Measurements from ENCODE around the gene ATF5.

ATF5 gene

GRCh38 chr19:49895566-49896297 lies 33.3 kb upstream of the ATF5 start:
- peak in 1 of 2 donors; percentile 49 for DNase-seq

GRCh38 chr19:49896863-49897621 lies 32.0 kb upstream of the ATF5 start, which contains the start of gene IL4I1:
Gene IL4I1 (minus strand): TSS chr19:49896887. CDS start chr19:49896160, 727 bp downstream.
- DNase-seq, result peak; percentile 65 to 72

- no peak for DNase-seq
Observed at GRCh38 chr19:49904136-49904535, 24.9 kb upstream of the ATF5 start.

DNA sequence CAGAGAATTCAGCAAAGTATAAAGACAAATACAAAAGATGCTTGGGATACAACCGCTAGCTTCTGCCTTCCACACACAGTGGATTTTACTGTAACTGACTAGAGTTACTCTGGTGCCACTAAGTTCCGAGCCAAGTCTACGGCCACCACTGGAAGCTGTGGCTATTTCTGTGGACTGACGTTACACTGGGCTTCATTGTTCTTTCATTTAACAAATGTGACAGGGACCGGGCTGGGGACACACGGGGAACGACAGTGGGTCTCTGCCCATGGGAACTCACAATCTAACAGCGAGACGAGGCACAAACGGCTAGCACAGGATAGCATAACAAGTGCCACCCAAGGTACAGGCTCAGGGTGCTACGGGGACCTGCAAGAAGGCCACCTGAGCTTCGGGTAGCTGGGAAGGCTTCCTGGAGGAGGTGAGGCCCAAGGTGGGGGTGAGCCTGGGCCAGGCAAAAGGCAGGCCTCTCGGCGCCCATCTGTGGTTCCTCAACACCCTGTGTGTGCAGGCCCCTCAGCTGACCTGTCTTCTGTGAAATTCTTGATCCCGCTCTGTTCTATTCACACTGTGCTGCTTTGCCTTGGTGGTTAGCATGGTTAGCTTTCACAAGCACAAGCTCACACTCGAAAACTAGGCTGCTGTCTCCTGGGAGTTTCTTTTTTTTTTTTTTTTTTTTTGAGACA lies 22.0 kb upstream of the ATF5 start:
- no peak for DNase-seq

DNA sequence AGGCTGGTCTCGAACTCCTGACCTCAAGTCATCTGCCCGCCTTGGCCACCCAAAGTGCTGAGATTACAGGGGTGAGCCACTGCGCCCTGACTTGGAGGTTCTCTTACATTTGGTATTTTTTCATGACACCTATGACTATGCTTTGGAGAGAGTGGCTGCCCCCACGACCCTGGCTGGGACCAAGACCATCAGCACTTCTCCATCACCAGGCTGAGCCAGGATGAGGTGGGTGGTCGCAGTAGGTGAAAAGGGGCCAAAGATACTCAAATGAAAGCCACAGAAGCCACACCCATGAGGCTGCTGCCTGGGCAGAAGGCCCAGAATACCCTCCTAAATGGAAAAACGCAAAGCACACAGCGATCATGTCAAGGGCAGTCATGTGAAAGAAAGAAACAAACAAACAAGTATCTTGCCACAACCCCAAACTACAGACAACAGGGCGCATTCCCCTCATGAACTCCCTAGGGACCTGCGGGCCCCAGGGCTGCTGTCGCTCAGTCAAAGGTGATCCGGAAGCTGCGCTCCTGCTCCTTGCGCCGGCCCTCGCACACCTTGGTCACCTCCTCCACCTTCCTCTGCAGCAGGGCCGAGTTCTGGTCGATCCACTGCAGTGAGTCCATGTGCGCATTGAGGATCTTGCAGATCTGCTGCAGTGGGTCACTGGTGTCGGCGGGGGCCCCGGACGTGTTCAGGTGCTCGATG lies 21.1 kb upstream of the ATF5 start:
- no peak for DNase-seq

- DNase-seq, result no peak
Observed at GRCh38 chr19:49908480-49909420, 20.3 kb upstream of the ATF5 start.

DNA sequence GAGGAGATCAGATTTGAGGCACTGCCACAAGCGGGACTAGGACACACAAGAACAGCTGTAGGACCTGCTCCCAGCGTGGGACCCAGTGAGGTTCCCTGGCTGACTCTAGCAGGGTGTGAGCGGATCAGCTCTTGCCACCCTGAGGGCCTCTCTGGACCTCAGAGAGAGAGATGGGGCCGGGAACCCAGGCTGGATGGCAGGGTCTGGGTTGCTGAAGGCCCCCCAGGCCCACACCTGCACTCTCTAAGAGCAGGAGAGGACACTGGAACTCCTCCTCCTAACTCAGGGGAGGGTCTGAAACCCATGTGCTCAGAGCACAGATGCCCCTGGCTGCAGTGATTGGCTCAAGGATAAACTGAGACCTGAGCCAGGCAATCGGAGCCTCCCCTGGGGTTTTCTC lies 18.8 kb upstream of the ATF5 start:
- DNase-seq, result no peak

DNA sequence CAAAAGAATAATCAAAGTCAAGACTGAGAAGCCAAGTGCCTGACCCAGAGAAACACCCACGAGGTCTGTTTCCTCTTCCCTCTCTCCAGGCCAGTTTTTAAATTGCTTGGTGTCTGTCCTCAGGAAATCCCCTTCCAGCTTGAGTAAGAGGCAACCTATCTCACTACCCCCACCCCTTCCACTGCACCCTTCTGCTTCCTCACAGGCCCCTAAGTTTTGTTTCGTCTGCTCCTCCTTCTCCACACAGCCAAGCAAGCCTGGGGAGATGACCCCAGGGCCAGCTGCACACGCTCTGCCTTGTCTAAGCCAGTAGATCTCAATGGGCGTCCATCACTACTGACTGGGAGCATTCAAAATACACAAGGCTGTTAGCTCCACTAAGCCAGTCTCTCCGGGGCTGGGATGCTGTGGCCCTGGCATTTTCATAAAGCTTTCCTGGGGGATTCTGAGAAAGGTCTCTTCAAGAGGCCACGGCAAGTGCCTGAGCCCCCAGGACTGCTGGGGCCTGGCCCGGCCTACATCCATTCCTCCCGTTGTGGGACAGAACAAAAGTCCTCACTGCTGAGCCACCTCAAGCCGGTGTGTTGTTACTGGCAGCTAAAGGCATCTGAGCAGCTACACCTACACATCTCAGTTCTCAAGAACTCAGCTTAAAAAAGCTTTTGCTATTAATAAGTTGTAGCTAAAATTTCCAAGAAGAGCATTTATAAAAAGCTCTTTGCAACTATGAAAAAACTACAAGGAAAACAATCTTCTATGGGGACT lies 17.4 kb upstream of the ATF5 start:
- DNase-seq, result peak in 1 of 2 donors; percentile 35

DNA sequence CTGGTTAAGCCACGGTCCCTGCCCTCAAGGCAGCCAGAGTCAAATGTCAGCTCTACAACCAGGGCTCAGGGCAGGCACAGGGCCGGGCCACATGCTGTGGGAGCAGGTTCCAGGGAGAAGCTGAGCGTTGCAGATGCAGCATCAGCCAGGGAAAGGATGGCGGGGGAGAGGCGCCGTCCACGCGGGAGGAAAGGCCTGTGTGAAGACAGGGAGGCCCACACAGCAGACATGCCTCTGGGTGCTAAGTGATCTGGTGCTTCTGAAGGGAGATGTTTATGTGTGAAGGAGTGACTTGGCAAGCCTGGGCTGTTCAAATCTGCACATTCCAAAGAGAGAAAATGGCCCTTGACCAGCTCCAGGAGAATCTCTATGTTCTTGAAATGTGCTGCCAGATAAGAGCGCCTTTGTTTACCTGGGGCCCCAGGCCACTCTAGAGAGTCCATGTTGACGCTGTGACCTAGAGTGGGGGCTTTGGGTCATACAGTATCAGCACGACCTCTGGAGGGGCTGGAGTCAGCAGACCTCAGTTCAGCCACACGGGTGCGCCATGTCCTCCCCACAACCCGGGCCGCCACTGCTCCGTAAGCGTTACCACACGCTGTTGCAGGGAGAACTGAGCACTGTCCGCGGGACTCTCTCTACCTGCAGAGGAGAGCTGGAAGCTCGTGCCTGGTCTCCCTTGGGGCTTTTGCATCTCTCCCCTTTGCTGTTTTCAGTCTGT lies 15.9 kb upstream of the ATF5 start:
- DNase-seq, result no peak

- no peak for DNase-seq
Observed at GRCh38 chr19:49913720-49914119, 15.3 kb upstream of the ATF5 start.

- DNase-seq, result no peak
Observed at GRCh38 chr19:49915271-49915670, 13.7 kb upstream of the ATF5 start.

GRCh38 chr19:49916839-49917733 lies 11.9 kb upstream of the ATF5 start:
- DNase-seq, result no peak

GRCh38 chr19:49918089-49918488 lies 10.9 kb upstream of the ATF5 start:
- DNase-seq, result no peak

- DNase-seq, result no peak
Observed at GRCh38 chr19:49920624-49921363, 8.2 kb upstream of the ATF5 start.

GRCh38 chr19:49921871-49922795 lies 6.9 kb upstream of the ATF5 start:
- DNase-seq, result no peak

DNA sequence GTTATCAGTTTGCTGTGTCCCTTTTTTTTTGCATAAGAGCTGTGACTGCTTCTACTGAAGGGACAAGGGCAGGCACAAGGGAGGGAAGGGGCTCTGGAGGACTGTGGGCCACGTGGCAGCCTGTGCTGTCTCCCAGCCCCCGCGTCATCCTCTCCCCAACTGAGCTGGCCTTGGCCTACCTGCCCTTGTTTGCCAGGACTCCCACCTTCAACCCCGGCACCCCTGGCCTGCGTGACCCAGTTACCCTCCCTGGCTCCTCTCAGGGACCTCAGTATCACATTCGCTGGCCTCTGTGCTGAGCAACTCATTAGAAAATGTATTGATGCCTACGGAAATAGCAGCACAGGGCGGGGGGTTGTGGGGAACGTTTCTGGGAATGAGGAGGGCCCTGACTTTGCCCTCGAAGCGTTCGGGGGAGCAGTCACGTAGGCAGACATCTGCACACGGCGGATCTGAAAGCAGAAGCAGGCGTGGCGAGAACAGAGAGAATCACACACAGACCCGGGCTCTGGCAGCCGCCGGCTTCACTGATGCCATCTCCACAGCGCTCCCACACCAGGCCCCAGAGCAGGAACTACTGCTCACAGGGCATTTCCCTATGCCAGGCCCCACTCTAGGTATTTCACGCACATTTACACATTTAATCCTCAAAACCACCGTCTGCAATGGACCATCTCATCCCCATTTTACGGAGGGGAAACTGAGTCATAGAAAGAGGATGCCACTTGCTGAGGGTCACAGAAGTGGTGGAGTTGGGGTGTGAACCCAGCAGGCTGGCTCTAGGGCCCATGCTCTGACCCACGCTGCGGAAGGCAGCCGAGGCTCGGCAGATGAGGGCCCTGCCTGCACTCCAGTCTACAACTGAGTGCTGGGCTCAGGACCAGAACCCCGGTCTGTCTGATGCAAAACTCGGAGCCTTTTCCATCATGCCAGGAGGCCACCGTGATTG lies 5.7 kb upstream of the ATF5 start:
- no peak for DNase-seq

All from stimulated activated CD4-positive, alpha-beta T cell treated with anti-CD3 and anti-CD28 coated beads, Interleukin-2, amount 100 ng/mL, for 24 hours (primary cell).